Kidney (tissue), 14 donors: ENCODE measurements around the gene CD72. TPM values are rescaled to one million over a fixed set of nuclear protein-coding genes. Genes with fewer than 3 reads are reported as not detected.
"Not testable (repeated sequence)": the region's sequence is repeated elsewhere in the genome, so short reads cannot be mapped to it uniquely, and the experiment has no call there.

Source experiments
- DNase-seq, 5 donors: peaks; one replicate each; pipeline ENCODE4 v3.0.0-alpha.2; 2013 to 2020
- FAIRE-seq: peaks from 2 replicates; lab custom pipeline; 2012; peaks lifted over from hg19 to GRCh38; lab: Jason Lieb, UNC
- H3K27ac ChIP-seq, 2 donors: one replicate each; pipeline ENCODE4 v1.7.0; 2013; ENCODE audit warnings: low read depth in 2 of 2, low read length in 2 of 2, inconsistent platforms in 1 of 2
- H3K27me3 ChIP-seq: one replicate; pipeline ENCODE4 v1.7.1; 2013; ENCODE audit warnings: low read length, inconsistent platforms; ENCODE audit not compliant: control insufficient read depth, insufficient read depth
- H3K36me3 ChIP-seq, 3 donors: one replicate each; pipeline versions ENCODE4 v1.7.0 to v1.7.1; 2013; ENCODE audit warnings: low read length in 3 of 3, control low read depth in 1 of 3, inconsistent platforms in 1 of 3; ENCODE audit not compliant: insufficient read depth in 3 of 3, control insufficient read depth in 2 of 3
- H3K4me1 ChIP-seq, 3 donors: one replicate each; pipeline versions ENCODE4 v1.7.0 to v1.7.1; 2013; ENCODE audit warnings: low read length in 3 of 3, inconsistent platforms in 1 of 3, low read depth in 1 of 3; ENCODE audit not compliant: control insufficient read depth in 2 of 3, insufficient read depth in 2 of 3
- H3K4me3 ChIP-seq, 3 donors: one replicate each; pipeline versions ENCODE4 v1.7.0 to v1.8.1; 2013; ENCODE audit warnings: low read length in 3 of 3, control low read depth in 1 of 3, inconsistent platforms in 1 of 3
- H3K9ac ChIP-seq, 3 donors: one replicate each; pipeline versions ENCODE4 v1.7.0 to v1.7.1; 2013; ENCODE audit warnings: low read length in 3 of 3, control low read depth in 1 of 3, inconsistent platforms in 1 of 3
- H3K9me3 ChIP-seq, 3 donors: one replicate each; pipeline versions ENCODE4 v1.7.0 to v1.7.1; 2013; ENCODE audit warnings: low read length in 3 of 3, control low read depth in 1 of 3, inconsistent platforms in 1 of 3; ENCODE audit not compliant: control insufficient read depth in 2 of 3, insufficient read depth in 1 of 3
- intact Hi-C: fragments of 100-400 bp; cut with DNase I; formaldehyde crosslinking; loops from one replicate; pipeline ENCODE4 v1.11.1; 2022
- polyA plus RNA-seq: library from polyadenylated mRNA; stranded (reverse); fragments of 350-450 nt; fragmentation: Illumina TruSeq; extraction: RNeasy Lipid Tissue Mini Kit (QIAGEN cat#74804); gene quantifications from one replicate; pipeline ENCODE4 v1.2.3, GENCODE V29; 2014; ENCODE audit warnings: low read depth, low replicate concordance; ENCODE audit not compliant: insufficient read depth
- total RNA-seq: library from RNA; stranded (reverse); fragmentation: NEBNext Ultra II Directional; extraction: Animal tissue kit (Norgen Biotek cat#: 25700); gene quantifications from one replicate; pipeline ENCODE4 v1.2.1, GENCODE V29; 2021
- TF ChIP-seq, protein P1 (sequence below): IDR thresholded peaks from 3 replicates; pipeline ENCODE4 v1.5.1; 2012; ENCODE audit warnings: mild to moderate bottlenecking, moderate library complexity, borderline replicate concordance; ENCODE audit not compliant: insufficient read depth; ENCODE audit errors: extremely low read depth
- donor health status: control.
- donor health status: control.
- donor health status: control.
- donor health status: control.
- donor health status: control.
- donor health status: DM: yes; HTN: yes; CAD: no.
- donor health status: Normal renal cell carcinoma (clear cell type).

CD72 gene
- total and polyA plus RNA-seq, 2 donors from 2014 or later, result 2.3 to 7.1 TPM

DNA sequence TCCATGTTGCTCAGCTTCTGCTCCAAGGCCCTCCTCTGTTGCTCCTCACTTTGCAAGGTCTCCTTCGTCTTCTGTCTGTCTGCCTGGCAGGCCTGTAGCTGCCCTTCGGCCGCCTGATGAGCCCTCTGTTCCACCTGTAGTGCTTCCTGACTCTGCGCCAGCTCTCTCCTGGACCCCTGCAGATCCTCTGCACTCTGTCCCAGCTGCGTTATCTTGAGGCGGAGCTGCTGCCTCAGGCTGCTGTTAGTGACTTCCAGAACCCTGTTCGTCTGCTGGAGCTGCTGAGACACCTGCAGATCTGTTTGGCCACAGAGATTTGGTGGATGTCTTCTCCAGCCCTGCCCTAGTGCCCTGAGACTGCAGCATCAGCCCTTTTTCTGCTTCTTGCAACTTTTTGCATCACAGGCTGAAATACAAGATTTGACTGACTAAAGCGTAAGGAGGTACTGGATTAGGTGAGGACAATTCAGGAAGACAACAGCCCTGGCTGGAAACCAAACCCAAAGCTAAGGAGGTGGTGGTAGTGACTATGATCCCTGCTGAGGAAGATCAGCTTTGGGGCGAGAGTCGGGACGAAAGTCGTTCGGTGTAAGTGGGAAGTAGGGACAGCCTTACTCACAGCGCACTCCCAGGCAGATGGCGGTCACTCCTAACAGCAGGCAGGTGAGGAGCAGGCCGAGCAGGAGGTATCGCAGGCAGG lies 2.1 kb downstream of the CD72 start:
- peaks cover 0 to 10% (median 0%) of the 10 kb centered on the region in 3 donors for H3K4me1 ChIP-seq
- no peaks in the 10 kb centered on the region for H3K36me3 ChIP-seq
- H3K27ac ChIP-seq, result no peak overlapping the region
- H3K4me3 ChIP-seq, result no peak overlapping the region
- no peak for FAIRE-seq
- no peak for DNase-seq
- TF ChIP-seq, protein P1, sequence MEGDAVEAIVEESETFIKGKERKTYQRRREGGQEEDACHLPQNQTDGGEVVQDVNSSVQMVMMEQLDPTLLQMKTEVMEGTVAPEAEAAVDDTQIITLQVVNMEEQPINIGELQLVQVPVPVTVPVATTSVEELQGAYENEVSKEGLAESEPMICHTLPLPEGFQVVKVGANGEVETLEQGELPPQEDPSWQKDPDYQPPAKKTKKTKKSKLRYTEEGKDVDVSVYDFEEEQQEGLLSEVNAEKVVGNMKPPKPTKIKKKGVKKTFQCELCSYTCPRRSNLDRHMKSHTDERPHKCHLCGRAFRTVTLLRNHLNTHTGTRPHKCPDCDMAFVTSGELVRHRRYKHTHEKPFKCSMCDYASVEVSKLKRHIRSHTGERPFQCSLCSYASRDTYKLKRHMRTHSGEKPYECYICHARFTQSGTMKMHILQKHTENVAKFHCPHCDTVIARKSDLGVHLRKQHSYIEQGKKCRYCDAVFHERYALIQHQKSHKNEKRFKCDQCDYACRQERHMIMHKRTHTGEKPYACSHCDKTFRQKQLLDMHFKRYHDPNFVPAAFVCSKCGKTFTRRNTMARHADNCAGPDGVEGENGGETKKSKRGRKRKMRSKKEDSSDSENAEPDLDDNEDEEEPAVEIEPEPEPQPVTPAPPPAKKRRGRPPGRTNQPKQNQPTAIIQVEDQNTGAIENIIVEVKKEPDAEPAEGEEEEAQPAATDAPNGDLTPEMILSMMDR, result no peak
- intact Hi-C loops, result no loop called here
- H3K9me3 ChIP-seq, result no peaks in the 10 kb centered on the region
- peaks cover 5% of the 10 kb centered on the region for H3K27me3 ChIP-seq
- no peak overlapping the region for H3K9ac ChIP-seq

DNA sequence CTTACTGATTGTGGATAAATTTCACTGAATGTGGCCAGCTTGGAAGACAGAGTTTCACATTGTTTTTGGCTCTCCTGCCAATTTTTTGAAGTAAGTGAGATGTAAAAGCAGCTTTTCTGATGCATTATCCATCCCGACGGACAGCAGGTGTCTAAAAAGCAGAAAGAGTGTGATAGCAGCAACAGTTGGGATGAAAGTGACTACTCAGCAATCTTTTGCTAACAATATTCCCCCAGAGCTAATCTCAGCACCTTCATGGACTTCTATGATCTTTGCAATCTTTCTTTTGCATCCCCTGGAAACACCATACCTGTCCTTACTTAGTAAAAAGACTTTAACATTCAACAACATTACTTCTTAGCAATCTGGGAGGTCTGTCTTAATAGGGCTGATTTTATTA lies 5.4 kb downstream of the CD72 start:
- peaks cover 0 to 7% (median 0%) of the 10 kb centered on the region in 3 donors for H3K36me3 ChIP-seq
- no peak overlapping the region for H3K4me3 ChIP-seq
- DNase-seq (no peak), FAIRE-seq (no peak)
- TF ChIP-seq, protein P1, result no peak
- H3K27ac ChIP-seq, result no peak overlapping the region
- H3K4me1 ChIP-seq, result peaks cover 0 to 10% (median 0%) of the 10 kb centered on the region in 3 donors
- intact Hi-C loops, result no loop called here
- peaks cover 5% of the 10 kb centered on the region for H3K27me3 ChIP-seq
- no peaks in the 10 kb centered on the region for H3K9me3 ChIP-seq
- no peak overlapping the region for H3K9ac ChIP-seq

DNA sequence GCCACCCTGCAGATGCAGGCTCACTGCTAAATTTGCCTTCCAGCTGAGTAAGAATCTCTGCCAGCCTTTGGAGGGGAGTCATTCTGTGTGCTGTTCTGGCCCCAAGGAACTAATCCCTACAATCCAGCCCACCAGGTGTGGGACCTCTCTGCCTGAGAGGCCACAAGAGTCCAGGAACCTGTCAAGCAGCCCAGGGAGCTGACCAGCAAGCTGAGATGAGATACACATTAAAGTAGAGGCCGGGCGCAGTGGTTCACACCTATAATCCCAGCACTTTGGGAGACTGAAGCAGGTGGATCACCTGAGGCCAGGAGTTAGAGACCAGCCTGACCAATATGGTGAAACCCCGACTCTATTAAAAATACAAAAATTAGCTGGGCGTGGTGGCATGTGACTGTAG lies 6.1 kb downstream of the CD72 start:
- H3K36me3 ChIP-seq, result peaks cover 0 to 12% (median 0%) of the 10 kb centered on the region in 3 donors
- not testable (repeated sequence) for H3K27ac ChIP-seq, FAIRE-seq

DNA sequence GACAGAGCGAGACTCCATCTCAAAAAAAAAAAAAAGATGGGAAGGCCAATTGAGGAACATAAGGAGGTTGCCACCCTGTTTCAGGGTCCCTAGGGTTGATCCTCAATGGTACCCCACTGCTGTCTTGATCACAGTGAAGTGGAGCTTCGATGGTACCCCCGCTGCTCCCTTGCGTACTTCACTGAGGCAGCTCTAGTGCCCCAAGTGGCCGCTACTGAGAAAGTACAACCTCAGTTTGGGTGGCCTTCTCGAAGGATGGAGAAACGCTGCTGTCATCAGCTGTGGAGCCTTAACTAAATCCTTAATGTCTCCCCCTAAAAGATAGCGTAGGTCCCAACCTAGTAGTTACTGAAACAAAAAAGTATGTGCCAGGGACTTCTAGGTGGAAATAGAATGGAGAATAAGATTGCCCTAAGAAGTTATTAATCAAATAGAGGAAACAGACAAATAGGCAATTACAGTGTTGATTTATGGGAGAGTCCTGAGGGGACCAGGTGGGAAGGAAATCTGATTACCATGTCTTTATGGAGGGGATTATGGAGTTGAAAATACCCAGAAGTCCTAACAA lies 6.9 kb downstream of the CD72 start:
- FAIRE-seq, result no peak
- TF ChIP-seq, protein P1, result peak; percentile 59
- DNase-seq, result peak in 2 of 5 donors; percentile 26 to 62

More for the DNA sequence above, 6.1 kb downstream of the CD72 start:
- H3K9ac ChIP-seq, DNase-seq, intact Hi-C loops, H3K9me3 ChIP-seq, H3K4me1 ChIP-seq, H3K4me3 ChIP-seq, H3K27me3 ChIP-seq: not testable (repeated sequence)

More for the DNA sequence above, 6.9 kb downstream of the CD72 start:
- Histone ChIP-seq H3K27ac (no peak overlapping the region), H3K27me3 (peaks cover 3% of the 10 kb centered on the region), H3K9me3 (no peaks in the 10 kb centered on the region), H3K9ac (no peak overlapping the region), H3K36me3 (peaks cover 0 to 12% (median 0%) of the 10 kb centered on the region in 3 donors), H3K4me1 (peaks cover 0 to 6% (median 5%) of the 10 kb centered on the region in 3 donors), H3K4me3 (no peak overlapping the region)
- intact Hi-C loops, result no loop called here
